ENCODE data around the gene COL4A2. TPM values are rescaled to one million over a fixed set of nuclear protein-coding genes. Genes with fewer than 3 reads are reported as not detected.

The COL4A2 gene
- total RNA-seq, 4 donors from 2014 or later, result 43.0 to 72.7 (median 53.5) TPM

- H3K4me1 ChIP-seq, result peaks cover 14% of the 10 kb centered on the region
- H3K4me3 ChIP-seq, result no peak overlapping the region
- no peaks in the 10 kb centered on the region for H3K27me3 ChIP-seq
- no peak for TF ChIP-seq POLR2A (IDR thresholded peaks at IDR 0.05)
- TF ChIP-seq EP300 (IDR thresholded peaks at IDR 0.05), result no peak
- TF ChIP-seq CTCF (IDR thresholded peaks at IDR 0.05), result no peak
- TF ChIP-seq POLR2AphosphoS5 (IDR thresholded peaks at IDR 0.05), result no peak
- no peaks in the 10 kb centered on the region for H3K36me3 ChIP-seq
- DNase-seq (ENCODE audit: low spot score in 2 of 2), result no peak
- WGBS, result 74% methylated on average over 7 of the region's 7 CpGs
- H3K27ac ChIP-seq, result no peak overlapping the region
- no peaks in the 10 kb centered on the region for H3K9me3 ChIP-seq
Observed at GRCh38 chr13:110359840-110360301, 52.8 kb downstream of the COL4A2 start.

GRCh38 chr13:110360598-110360997 lies 53.5 kb downstream of the COL4A2 start:
- H3K27ac ChIP-seq, result no peak overlapping the region
- peaks cover 14% of the 10 kb centered on the region for H3K4me1 ChIP-seq
- WGBS, result 67% methylated on average over 11 of the region's 11 CpGs
- TF ChIP-seq POLR2A (IDR thresholded peaks at IDR 0.05) (no peak), EP300 (IDR thresholded peaks at IDR 0.05) (no peak), CTCF (IDR thresholded peaks at IDR 0.05) (no peak), POLR2AphosphoS5 (IDR thresholded peaks at IDR 0.05) (no peak)
- no peak for DNase-seq (ENCODE audit: low spot score in 2 of 2)
- no peaks in the 10 kb centered on the region for H3K27me3 ChIP-seq
- H3K4me3 ChIP-seq, result no peak overlapping the region
- H3K9me3 ChIP-seq, result no peaks in the 10 kb centered on the region
- H3K36me3 ChIP-seq, result no peaks in the 10 kb centered on the region

GRCh38 chr13:110361365-110361911 lies 54.4 kb downstream of the COL4A2 start:
- Histone ChIP-seq H3K27ac (peak overlapping the region; percentile 48), H3K4me3 (no peak overlapping the region), H3K9me3 (no peaks in the 10 kb centered on the region), H3K4me1 (peaks cover 14% of the 10 kb centered on the region), H3K27me3 (no peaks in the 10 kb centered on the region), H3K36me3 (no peaks in the 10 kb centered on the region)
- TF ChIP-seq CTCF (IDR thresholded peaks at IDR 0.05), result no peak
- TF ChIP-seq POLR2A (IDR thresholded peaks at IDR 0.05), result no peak
- peak in 2 of 3 donors; percentile 8 to 57 for TF ChIP-seq POLR2AphosphoS5 (IDR thresholded peaks at IDR 0.05)
- peak; percentile 83 for TF ChIP-seq EP300 (IDR thresholded peaks at IDR 0.05)
- WGBS, result 54% methylated on average over 10 of the region's 10 CpGs
- peak in 1 of 2 donors; percentile 85 for DNase-seq (ENCODE audit: low spot score in 2 of 2)

DNA sequence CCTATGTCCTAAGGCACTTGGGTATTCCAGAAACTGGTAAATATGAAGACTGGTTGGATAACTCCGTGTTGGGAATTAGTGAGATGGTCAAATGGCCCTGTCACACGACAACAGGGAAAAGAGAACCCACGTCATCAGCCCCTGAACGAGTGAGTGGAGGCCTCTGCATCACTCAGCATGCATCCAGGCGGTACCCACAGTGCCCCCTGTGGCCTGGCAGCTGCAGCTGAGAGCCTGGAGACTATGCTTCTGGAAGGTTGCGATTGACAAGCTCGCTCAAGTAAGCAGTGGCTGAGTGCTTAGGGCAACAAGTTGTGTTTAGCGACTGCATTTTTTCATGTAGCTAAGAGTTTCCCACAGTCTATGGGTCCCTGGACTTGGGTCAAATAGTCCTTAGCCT lies 55.9 kb downstream of the COL4A2 start:
- DNase-seq (ENCODE audit: low spot score in 2 of 2), result no peak
- Histone ChIP-seq H3K9me3 (no peaks in the 10 kb centered on the region), H3K27me3 (no peaks in the 10 kb centered on the region), H3K27ac (no peak overlapping the region), H3K4me1 (peaks cover 14% of the 10 kb centered on the region), H3K4me3 (no peak overlapping the region), H3K36me3 (no peaks in the 10 kb centered on the region)
- TF ChIP-seq CTCF (IDR thresholded peaks at IDR 0.05), result no peak
- no peak for TF ChIP-seq POLR2AphosphoS5 (IDR thresholded peaks at IDR 0.05)
- WGBS, result 84% methylated on average over 8 of the region's 8 CpGs

- 81% methylated on average over 5 of the region's 5 CpGs for WGBS
- no peak for DNase-seq (ENCODE audit: low spot score in 2 of 2)
- H3K27ac ChIP-seq, result no peak overlapping the region
Observed at GRCh38 chr13:110364081-110364480, 57.0 kb downstream of the COL4A2 start.

More at GRCh38 chr13:110364081-110364480, 57.0 kb downstream of the COL4A2 start:
- Histone ChIP-seq H3K36me3 (no peaks in the 10 kb centered on the region), H3K27me3 (no peaks in the 10 kb centered on the region), H3K4me3 (no peak overlapping the region), H3K4me1 (peaks cover 14% of the 10 kb centered on the region), H3K9me3 (no peaks in the 10 kb centered on the region)
- TF ChIP-seq POLR2AphosphoS5 (IDR thresholded peaks at IDR 0.05), result no peak
- no peak for TF ChIP-seq POLR2A (IDR thresholded peaks at IDR 0.05)
- no peak for TF ChIP-seq EP300 (IDR thresholded peaks at IDR 0.05)
- TF ChIP-seq CTCF (IDR thresholded peaks at IDR 0.05), result no peak

All from suprapubic skin (tissue), 4 donors.